Fibroblast of lung (primary cell): ENCODE data around the gene SYT8.

ENCODE experiments used
- CTCF ChIP-seq, 2 donors: IDR thresholded peaks in 1 of 2; conservative IDR thresholded peaks in 1 of 2; 1 replicate in 1 of 2; 2 replicates in 1 of 2; pipeline ENCODE4 v1.5.1; 2011 to 2012; ENCODE audit warnings: low read length in 2 of 2, control low read depth in 1 of 2, inconsistent platforms in 1 of 2, low read depth in 1 of 2, mild to moderate bottlenecking in 1 of 2
- EZH2 ChIP-seq: IDR thresholded peaks from 2 replicates; pipeline ENCODE4 v1.5.1; 2012; ENCODE audit warnings: low read length, control low read depth, mild to moderate bottlenecking; ENCODE audit errors: missing control alignments

DNA sequence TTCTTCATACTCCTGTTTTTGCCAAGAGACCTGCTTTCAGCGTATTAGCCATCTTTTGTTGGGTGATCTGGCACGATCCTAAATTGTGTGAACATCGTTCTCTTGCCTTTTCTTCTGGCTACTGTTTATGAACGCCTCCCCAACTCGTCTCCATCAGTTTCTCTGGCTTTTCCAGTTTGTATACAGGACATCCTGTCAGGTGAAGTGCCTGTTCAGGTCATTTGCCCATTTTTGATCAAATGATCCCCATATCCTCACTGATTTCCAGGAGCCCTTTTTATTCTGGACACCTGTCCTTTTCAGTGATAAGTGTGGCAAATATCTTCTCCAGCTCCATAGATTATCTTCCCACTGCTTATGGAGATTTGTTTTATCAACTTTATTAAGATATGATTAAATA is 22.5 kb upstream of the SYT8 start:
- TF ChIP-seq EZH2: no peak
- no peak for TF ChIP-seq CTCF (conservative IDR thresholded peaks at IDR 0.05 in 1 of 2, IDR thresholded peaks at IDR 0.05 in 1 of 2; ENCODE audit: low read depth in 1 of 2, low read length in 2 of 2)
